Measurements from ENCODE around the gene STXBP3.

The STXBP3 gene

GRCh38 chr1:108843390-108844137 lies 97.1 kb downstream of the STXBP3 start:
- DNase-seq (ENCODE audit: low spot score in 2 of 2), result no peak
- no peaks in the 10 kb centered on the region for H3K36me3 Mint-ChIP-seq (ENCODE audit: insufficient read depth)
- no peak overlapping the region for H3K27ac Mint-ChIP-seq (ENCODE audit: low read depth)
- H3K4me1 Mint-ChIP-seq, result no peaks in the 10 kb centered on the region
- H3K4me3 Mint-ChIP-seq, result no peak overlapping the region
- no peaks in the 10 kb centered on the region for H3K9me3 Mint-ChIP-seq
- peaks cover 9% of the 10 kb centered on the region for H3K27me3 Mint-ChIP-seq
- no peak for ATAC-seq (replicated peaks; ENCODE audit: extremely low read depth, poor library complexity, severe bottlenecking)

- Mint-ChIP-seq H3K36me3 (ENCODE audit: insufficient read depth) (no peaks in the 10 kb centered on the region), H3K27me3 (peaks cover 14% of the 10 kb centered on the region), H3K27ac (ENCODE audit: low read depth) (no peak overlapping the region), H3K4me1 (no peaks in the 10 kb centered on the region), H3K4me3 (no peak overlapping the region), H3K9me3 (no peaks in the 10 kb centered on the region)
- ATAC-seq (replicated peaks; ENCODE audit: extremely low read depth, poor library complexity, severe bottlenecking) (no peak), DNase-seq (ENCODE audit: low spot score in 2 of 2) (no peak)
Measured at GRCh38 chr1:108845446-108845845, 99.0 kb downstream of the STXBP3 start.

GRCh38 chr1:108845991-108846390 lies 99.5 kb downstream of the STXBP3 start:
- no peaks in the 10 kb centered on the region for H3K36me3 Mint-ChIP-seq (ENCODE audit: insufficient read depth)
- H3K4me3 Mint-ChIP-seq, result no peak overlapping the region
- no peaks in the 10 kb centered on the region for H3K4me1 Mint-ChIP-seq
- H3K9me3 Mint-ChIP-seq, result no peaks in the 10 kb centered on the region
- no peak overlapping the region for H3K27ac Mint-ChIP-seq (ENCODE audit: low read depth)
- peaks cover 20% of the 10 kb centered on the region for H3K27me3 Mint-ChIP-seq
- ATAC-seq (replicated peaks; ENCODE audit: extremely low read depth, poor library complexity, severe bottlenecking) (no peak), DNase-seq (ENCODE audit: low spot score in 2 of 2) (no peak)

- no peak for DNase-seq (ENCODE audit: low spot score in 2 of 2)
- Mint-ChIP-seq H3K27ac (ENCODE audit: low read depth) (no peak overlapping the region), H3K36me3 (ENCODE audit: insufficient read depth) (no peaks in the 10 kb centered on the region), H3K9me3 (no peaks in the 10 kb centered on the region), H3K27me3 (peaks cover 31% of the 10 kb centered on the region), H3K4me3 (no peak overlapping the region), H3K4me1 (peaks cover 3% of the 10 kb centered on the region)
- ATAC-seq (replicated peaks; ENCODE audit: extremely low read depth, poor library complexity, severe bottlenecking), result no peak
Measured at GRCh38 chr1:108847494-108847893, 101.0 kb downstream of the STXBP3 start.

- no peak overlapping the region for H3K27ac Mint-ChIP-seq (ENCODE audit: low read depth)
- H3K4me1 Mint-ChIP-seq, result peaks cover 6% of the 10 kb centered on the region
- no peak for ATAC-seq (replicated peaks; ENCODE audit: extremely low read depth, poor library complexity, severe bottlenecking)
- DNase-seq (ENCODE audit: low spot score in 2 of 2), result no peak
- no peaks in the 10 kb centered on the region for H3K36me3 Mint-ChIP-seq (ENCODE audit: insufficient read depth)
- no peak overlapping the region for H3K4me3 Mint-ChIP-seq
- H3K9me3 Mint-ChIP-seq, result no peaks in the 10 kb centered on the region
- peaks cover 34% of the 10 kb centered on the region for H3K27me3 Mint-ChIP-seq
Measured at GRCh38 chr1:108848806-108849205, 102.3 kb downstream of the STXBP3 start.

GRCh38 chr1:108850929-108851328 lies 104.5 kb downstream of the STXBP3 start:
- Mint-ChIP-seq H3K4me1 (peaks cover 6% of the 10 kb centered on the region), H3K36me3 (ENCODE audit: insufficient read depth) (no peaks in the 10 kb centered on the region), H3K27ac (ENCODE audit: low read depth) (no peak overlapping the region), H3K4me3 (no peak overlapping the region), H3K27me3 (peaks cover 46% of the 10 kb centered on the region), H3K9me3 (no peaks in the 10 kb centered on the region)
- ATAC-seq (replicated peaks; ENCODE audit: extremely low read depth, poor library complexity, severe bottlenecking) (no peak), DNase-seq (ENCODE audit: low spot score in 2 of 2) (no peak)

GRCh38 chr1:108851567-108851966 lies 105.1 kb downstream of the STXBP3 start:
- H3K27me3 Mint-ChIP-seq, result peaks cover 52% of the 10 kb centered on the region
- H3K27ac Mint-ChIP-seq (ENCODE audit: low read depth), result no peak overlapping the region
- ATAC-seq (replicated peaks; ENCODE audit: extremely low read depth, poor library complexity, severe bottlenecking), result no peak

GRCh38 chr1:108852221-108852975 lies 105.9 kb downstream of the STXBP3 start:
- DNase-seq (ENCODE audit: low spot score in 2 of 2) (no peak), ATAC-seq (replicated peaks; ENCODE audit: extremely low read depth, poor library complexity, severe bottlenecking) (no peak)
- peaks cover 6% of the 10 kb centered on the region for H3K4me1 Mint-ChIP-seq
- peaks cover 55% of the 10 kb centered on the region for H3K27me3 Mint-ChIP-seq
- no peaks in the 10 kb centered on the region for H3K36me3 Mint-ChIP-seq (ENCODE audit: insufficient read depth)
- H3K9me3 Mint-ChIP-seq, result no peaks in the 10 kb centered on the region
- no peak overlapping the region for H3K4me3 Mint-ChIP-seq
- no peak overlapping the region for H3K27ac Mint-ChIP-seq (ENCODE audit: low read depth)

More at GRCh38 chr1:108851567-108851966, 105.1 kb downstream of the STXBP3 start:
- H3K4me1 Mint-ChIP-seq, result peaks cover 6% of the 10 kb centered on the region
- H3K36me3 Mint-ChIP-seq (ENCODE audit: insufficient read depth), result no peaks in the 10 kb centered on the region
- H3K9me3 Mint-ChIP-seq, result no peaks in the 10 kb centered on the region
- no peak for DNase-seq (ENCODE audit: low spot score in 2 of 2)
- H3K4me3 Mint-ChIP-seq, result no peak overlapping the region

GRCh38 chr1:108854221-108855019 lies 107.9 kb downstream of the STXBP3 start:
- DNase-seq (ENCODE audit: low spot score in 2 of 2) (no peak), ATAC-seq (replicated peaks; ENCODE audit: extremely low read depth, poor library complexity, severe bottlenecking) (no peak)
- Mint-ChIP-seq H3K9me3 (no peaks in the 10 kb centered on the region), H3K4me3 (no peak overlapping the region), H3K36me3 (ENCODE audit: insufficient read depth) (no peaks in the 10 kb centered on the region), H3K27me3 (peaks cover 57% of the 10 kb centered on the region), H3K27ac (ENCODE audit: low read depth) (no peak overlapping the region), H3K4me1 (peaks cover 6% of the 10 kb centered on the region)

GRCh38 chr1:108856994-108857393 lies 110.5 kb downstream of the STXBP3 start, which contains the start of gene AKNAD1:
AKNAD1 (minus strand) TSS chr1:108857094; CDS start chr1:108852664, 4,430 bp downstream.
- peaks cover 6% of the 10 kb centered on the region for H3K4me1 Mint-ChIP-seq
- H3K27ac Mint-ChIP-seq (ENCODE audit: low read depth), result no peak within 1 kb of the TSS
- ATAC-seq (replicated peaks; ENCODE audit: extremely low read depth, poor library complexity, severe bottlenecking) (no peak), DNase-seq (ENCODE audit: low spot score in 2 of 2) (no peak)
- no peak within 1 kb of the TSS for H3K4me3 Mint-ChIP-seq
- peaks cover 55% of the 10 kb centered on the region for H3K27me3 Mint-ChIP-seq
- no peaks in the 10 kb centered on the region for H3K36me3 Mint-ChIP-seq (ENCODE audit: insufficient read depth)
- H3K9me3 Mint-ChIP-seq, result no peaks in the 10 kb centered on the region

GRCh38 chr1:108858230-108858950 lies 111.9 kb downstream of the STXBP3 start:
- no peak overlapping the region for H3K27ac Mint-ChIP-seq (ENCODE audit: low read depth)
- no peaks in the 10 kb centered on the region for H3K9me3 Mint-ChIP-seq
- peaks cover 46% of the 10 kb centered on the region for H3K27me3 Mint-ChIP-seq
- ATAC-seq (replicated peaks; ENCODE audit: extremely low read depth, poor library complexity, severe bottlenecking) (no peak), DNase-seq (ENCODE audit: low spot score in 2 of 2) (no peak)
- no peaks in the 10 kb centered on the region for H3K36me3 Mint-ChIP-seq (ENCODE audit: insufficient read depth)
- H3K4me3 Mint-ChIP-seq, result no peak overlapping the region
- H3K4me1 Mint-ChIP-seq, result no peaks in the 10 kb centered on the region

Measured in central memory CD8-positive, alpha-beta T cell (primary cell).